H1 (cell line): ENCODE data around the gene TRIM59.

ENCODE experiments used
- EGR1 ChIP-seq: IDR thresholded peaks from 2 replicates; pipeline ENCODE4 v1.6.1; 2011; ENCODE audit warnings: low read depth, low read length, borderline replicate concordance
- HDAC2 ChIP-seq, 2 experiments: fragments of 300-600 bp in 1 of 2; sonication (generic) in 1 of 2; IDR thresholded peaks; 2 replicates each; pipeline ENCODE4 v1.6.1; 2011 to 2012; ENCODE audit warnings: low read depth in 2 of 2, low read length in 2 of 2, mild to moderate bottlenecking in 2 of 2, moderate library complexity in 2 of 2, borderline replicate concordance in 1 of 2, inconsistent platforms in 1 of 2
- POLR2AphosphoS5 ChIP-seq: IDR thresholded peaks from 2 replicates; pipeline ENCODE4 v1.6.1; 2011; ENCODE audit warnings: low read depth, low read length
- TBP ChIP-seq: IDR thresholded peaks from 2 replicates; pipeline ENCODE4 v1.6.1; 2011; ENCODE audit warnings: low read depth, low read length, improper control_type of control experiment
- ZNF274 ChIP-seq: IDR thresholded peaks from 2 replicates; pipeline ENCODE4 v1.7.0; 2012; ENCODE audit warnings: low read length, borderline replicate concordance; ENCODE audit errors: extremely low read depth
- TF ChIP-seq, protein P1 (sequence below), 3 experiments: IDR thresholded peaks; 1 replicate in 2 of 3; 2 replicates in 1 of 3; pipeline versions ENCODE4 v1.5.1 to v1.6.1; 2011; ENCODE audit warnings: low read length in 3 of 3, mild to moderate bottlenecking in 3 of 3, inconsistent platforms in 2 of 3, low read depth in 1 of 3, moderate library complexity in 1 of 3; ENCODE audit not compliant: insufficient read depth in 1 of 3; ENCODE audit errors: control extremely low read depth in 1 of 3
- TF ChIP-seq, protein P2 (sequence below): fragments of 300-600 bp; sonication (generic); IDR thresholded peaks from 2 replicates; pipeline ENCODE4 v1.7.1; 2012; ENCODE audit warnings: low read length, moderate library complexity, mild to moderate bottlenecking, inconsistent platforms; ENCODE audit not compliant: insufficient replicate concordance
- TF ChIP-seq, protein P3 (sequence below): IDR thresholded peaks from 2 replicates; pipeline ENCODE4 v1.6.1; 2011; ENCODE audit warnings: low read length, improper control_type of control experiment

DNA sequence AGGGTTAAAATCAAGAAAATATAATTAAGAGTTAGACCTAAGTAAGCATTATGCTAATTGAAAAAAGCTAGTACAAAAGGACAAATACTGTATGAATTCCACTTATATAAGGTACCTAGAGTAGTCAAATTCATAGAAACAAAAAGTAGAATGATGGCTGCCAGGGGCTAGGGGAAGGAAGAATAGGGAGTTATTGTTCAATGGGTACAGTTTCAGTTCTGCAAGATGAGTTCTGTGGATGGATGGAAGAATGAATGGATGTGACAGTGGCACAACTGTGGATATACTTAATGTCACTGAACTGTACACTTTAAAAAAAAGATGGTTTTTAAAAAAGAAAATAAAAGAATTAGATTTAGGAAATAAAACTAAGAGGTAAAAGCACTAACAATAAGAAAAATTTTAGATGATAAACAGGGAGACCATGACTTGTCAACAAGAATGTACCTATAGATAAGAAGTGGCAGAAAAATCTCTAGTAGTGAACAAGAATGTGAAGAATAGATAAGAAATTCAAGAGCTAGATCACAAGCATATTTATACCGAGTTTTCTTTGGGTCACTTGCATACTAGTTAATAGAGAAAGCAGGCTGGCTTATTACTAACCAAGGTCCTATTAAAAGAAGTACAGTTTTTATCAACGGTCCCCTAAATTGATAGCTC, 56.1 kb downstream of the TRIM59 start:
- TF ChIP-seq HDAC2 (IDR thresholded peaks at IDR 0.05; ENCODE audit: borderline replicate concordance in 1 of 2, low read depth in 2 of 2, low read length in 2 of 2) = no peak
- TF ChIP-seq, protein P1, sequence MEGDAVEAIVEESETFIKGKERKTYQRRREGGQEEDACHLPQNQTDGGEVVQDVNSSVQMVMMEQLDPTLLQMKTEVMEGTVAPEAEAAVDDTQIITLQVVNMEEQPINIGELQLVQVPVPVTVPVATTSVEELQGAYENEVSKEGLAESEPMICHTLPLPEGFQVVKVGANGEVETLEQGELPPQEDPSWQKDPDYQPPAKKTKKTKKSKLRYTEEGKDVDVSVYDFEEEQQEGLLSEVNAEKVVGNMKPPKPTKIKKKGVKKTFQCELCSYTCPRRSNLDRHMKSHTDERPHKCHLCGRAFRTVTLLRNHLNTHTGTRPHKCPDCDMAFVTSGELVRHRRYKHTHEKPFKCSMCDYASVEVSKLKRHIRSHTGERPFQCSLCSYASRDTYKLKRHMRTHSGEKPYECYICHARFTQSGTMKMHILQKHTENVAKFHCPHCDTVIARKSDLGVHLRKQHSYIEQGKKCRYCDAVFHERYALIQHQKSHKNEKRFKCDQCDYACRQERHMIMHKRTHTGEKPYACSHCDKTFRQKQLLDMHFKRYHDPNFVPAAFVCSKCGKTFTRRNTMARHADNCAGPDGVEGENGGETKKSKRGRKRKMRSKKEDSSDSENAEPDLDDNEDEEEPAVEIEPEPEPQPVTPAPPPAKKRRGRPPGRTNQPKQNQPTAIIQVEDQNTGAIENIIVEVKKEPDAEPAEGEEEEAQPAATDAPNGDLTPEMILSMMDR (IDR thresholded peaks at IDR 0.05; ENCODE audit: control extremely low read depth in 1 of 3, insufficient read depth in 1 of 3, low read depth in 1 of 3, low read length in 3 of 3) = no peak
- TF ChIP-seq, protein P2, sequence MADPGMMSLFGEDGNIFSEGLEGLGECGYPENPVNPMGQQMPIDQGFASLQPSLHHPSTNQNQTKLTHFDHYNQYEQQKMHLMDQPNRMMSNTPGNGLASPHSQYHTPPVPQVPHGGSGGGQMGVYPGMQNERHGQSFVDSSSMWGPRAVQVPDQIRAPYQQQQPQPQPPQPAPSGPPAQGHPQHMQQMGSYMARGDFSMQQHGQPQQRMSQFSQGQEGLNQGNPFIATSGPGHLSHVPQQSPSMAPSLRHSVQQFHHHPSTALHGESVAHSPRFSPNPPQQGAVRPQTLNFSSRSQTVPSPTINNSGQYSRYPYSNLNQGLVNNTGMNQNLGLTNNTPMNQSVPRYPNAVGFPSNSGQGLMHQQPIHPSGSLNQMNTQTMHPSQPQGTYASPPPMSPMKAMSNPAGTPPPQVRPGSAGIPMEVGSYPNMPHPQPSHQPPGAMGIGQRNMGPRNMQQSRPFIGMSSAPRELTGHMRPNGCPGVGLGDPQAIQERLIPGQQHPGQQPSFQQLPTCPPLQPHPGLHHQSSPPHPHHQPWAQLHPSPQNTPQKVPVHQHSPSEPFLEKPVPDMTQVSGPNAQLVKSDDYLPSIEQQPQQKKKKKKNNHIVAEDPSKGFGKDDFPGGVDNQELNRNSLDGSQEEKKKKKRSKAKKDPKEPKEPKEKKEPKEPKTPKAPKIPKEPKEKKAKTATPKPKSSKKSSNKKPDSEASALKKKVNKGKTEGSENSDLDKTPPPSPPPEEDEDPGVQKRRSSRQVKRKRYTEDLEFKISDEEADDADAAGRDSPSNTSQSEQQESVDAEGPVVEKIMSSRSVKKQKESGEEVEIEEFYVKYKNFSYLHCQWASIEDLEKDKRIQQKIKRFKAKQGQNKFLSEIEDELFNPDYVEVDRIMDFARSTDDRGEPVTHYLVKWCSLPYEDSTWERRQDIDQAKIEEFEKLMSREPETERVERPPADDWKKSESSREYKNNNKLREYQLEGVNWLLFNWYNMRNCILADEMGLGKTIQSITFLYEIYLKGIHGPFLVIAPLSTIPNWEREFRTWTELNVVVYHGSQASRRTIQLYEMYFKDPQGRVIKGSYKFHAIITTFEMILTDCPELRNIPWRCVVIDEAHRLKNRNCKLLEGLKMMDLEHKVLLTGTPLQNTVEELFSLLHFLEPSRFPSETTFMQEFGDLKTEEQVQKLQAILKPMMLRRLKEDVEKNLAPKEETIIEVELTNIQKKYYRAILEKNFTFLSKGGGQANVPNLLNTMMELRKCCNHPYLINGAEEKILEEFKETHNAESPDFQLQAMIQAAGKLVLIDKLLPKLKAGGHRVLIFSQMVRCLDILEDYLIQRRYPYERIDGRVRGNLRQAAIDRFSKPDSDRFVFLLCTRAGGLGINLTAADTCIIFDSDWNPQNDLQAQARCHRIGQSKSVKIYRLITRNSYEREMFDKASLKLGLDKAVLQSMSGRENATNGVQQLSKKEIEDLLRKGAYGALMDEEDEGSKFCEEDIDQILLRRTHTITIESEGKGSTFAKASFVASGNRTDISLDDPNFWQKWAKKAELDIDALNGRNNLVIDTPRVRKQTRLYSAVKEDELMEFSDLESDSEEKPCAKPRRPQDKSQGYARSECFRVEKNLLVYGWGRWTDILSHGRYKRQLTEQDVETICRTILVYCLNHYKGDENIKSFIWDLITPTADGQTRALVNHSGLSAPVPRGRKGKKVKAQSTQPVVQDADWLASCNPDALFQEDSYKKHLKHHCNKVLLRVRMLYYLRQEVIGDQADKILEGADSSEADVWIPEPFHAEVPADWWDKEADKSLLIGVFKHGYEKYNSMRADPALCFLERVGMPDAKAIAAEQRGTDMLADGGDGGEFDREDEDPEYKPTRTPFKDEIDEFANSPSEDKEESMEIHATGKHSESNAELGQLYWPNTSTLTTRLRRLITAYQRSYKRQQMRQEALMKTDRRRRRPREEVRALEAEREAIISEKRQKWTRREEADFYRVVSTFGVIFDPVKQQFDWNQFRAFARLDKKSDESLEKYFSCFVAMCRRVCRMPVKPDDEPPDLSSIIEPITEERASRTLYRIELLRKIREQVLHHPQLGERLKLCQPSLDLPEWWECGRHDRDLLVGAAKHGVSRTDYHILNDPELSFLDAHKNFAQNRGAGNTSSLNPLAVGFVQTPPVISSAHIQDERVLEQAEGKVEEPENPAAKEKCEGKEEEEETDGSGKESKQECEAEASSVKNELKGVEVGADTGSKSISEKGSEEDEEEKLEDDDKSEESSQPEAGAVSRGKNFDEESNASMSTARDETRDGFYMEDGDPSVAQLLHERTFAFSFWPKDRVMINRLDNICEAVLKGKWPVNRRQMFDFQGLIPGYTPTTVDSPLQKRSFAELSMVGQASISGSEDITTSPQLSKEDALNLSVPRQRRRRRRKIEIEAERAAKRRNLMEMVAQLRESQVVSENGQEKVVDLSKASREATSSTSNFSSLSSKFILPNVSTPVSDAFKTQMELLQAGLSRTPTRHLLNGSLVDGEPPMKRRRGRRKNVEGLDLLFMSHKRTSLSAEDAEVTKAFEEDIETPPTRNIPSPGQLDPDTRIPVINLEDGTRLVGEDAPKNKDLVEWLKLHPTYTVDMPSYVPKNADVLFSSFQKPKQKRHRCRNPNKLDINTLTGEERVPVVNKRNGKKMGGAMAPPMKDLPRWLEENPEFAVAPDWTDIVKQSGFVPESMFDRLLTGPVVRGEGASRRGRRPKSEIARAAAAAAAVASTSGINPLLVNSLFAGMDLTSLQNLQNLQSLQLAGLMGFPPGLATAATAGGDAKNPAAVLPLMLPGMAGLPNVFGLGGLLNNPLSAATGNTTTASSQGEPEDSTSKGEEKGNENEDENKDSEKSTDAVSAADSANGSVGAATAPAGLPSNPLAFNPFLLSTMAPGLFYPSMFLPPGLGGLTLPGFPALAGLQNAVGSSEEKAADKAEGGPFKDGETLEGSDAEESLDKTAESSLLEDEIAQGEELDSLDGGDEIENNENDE = no peak
- TF ChIP-seq EGR1 = no peak
- no peak for TF ChIP-seq ZNF274
- TF ChIP-seq, protein P3, sequence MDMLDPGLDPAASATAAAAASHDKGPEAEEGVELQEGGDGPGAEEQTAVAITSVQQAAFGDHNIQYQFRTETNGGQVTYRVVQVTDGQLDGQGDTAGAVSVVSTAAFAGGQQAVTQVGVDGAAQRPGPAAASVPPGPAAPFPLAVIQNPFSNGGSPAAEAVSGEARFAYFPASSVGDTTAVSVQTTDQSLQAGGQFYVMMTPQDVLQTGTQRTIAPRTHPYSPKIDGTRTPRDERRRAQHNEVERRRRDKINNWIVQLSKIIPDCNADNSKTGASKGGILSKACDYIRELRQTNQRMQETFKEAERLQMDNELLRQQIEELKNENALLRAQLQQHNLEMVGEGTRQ = no peak
- no peak for TF ChIP-seq TBP
- no peak for TF ChIP-seq POLR2AphosphoS5
